ENCODE results near the gene SVIL.
"Not testable (repeated sequence)": the region's sequence is repeated elsewhere in the genome, so short reads cannot be mapped to it uniquely, and the experiment has no call there.

Gene SVIL

DNA sequence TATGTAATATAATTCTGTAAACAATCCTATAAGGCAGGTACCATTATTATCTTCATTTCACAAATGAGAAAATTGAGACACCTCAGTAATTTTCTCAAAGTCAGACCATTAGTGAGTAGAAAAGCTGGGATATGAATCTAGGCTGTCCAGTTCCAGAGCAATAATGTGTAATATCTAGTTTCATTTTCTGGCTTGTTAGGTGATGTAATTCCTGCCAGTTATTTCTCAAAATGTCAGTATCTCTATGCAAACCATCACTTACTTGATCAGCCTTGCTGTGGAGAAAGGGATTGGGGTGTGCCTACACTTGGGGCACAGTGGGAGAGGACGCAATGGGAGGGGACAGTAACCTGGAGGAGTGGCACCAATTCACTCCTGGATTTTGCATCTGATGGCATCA, 188.4 kb downstream of the SVIL start:
- no peak for DNase-seq

DNA sequence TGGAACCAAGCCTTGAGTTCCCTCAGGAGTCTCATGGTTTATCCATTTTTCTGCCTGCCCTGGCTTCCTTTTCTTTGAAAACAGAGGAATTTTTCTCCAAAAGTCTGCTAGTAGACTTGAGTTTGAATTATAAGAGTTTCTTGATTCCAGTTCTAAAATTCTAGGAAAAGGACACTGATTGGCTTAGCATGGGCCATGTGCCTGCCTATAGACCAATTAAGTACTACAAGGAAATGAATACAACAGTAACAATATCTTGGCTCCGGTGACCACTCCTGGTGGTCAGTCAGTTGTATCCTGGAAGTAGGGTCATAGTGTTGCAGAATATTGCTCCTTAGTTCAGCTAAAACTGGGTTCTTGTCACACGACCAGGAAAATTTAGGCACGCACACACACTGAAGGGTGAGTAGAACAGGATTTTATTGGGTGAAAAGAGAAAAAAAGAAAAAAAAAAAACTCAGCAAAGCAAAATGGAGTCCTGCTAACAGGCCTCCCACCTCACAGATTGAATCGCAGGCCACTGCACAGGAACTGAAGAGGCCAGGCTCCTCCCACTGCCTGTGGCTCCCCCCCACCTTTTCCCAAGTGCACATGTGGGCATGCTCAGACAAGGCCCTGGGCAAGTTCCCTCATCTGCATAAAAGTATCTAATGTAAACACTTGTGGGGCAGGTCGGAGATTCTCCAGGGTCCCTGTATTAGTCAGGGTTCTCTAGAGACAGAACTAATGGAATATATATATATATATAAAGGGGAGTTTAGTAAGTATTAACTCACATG, 190.8 kb downstream of the SVIL start:
- no peak for DNase-seq

DNA sequence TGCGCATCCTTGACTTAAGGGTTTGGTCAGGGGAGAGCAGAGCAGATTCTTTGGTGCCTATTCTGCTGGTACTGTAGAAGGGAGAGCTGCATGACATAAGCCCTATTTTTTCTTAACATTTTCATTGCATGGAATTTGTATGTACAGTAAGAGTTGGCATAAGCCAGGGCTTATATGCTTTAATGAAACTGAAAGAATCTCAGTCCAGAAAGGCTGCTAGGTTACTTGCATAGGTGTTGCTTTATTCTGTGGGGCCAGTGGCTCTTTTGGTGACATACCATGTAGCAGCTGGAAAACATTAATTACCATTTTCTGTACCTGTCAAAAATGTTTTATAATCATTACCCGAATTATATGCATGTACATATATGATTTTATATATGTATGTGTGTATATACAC, 193.8 kb downstream of the SVIL start:
- no peak for DNase-seq

DNA sequence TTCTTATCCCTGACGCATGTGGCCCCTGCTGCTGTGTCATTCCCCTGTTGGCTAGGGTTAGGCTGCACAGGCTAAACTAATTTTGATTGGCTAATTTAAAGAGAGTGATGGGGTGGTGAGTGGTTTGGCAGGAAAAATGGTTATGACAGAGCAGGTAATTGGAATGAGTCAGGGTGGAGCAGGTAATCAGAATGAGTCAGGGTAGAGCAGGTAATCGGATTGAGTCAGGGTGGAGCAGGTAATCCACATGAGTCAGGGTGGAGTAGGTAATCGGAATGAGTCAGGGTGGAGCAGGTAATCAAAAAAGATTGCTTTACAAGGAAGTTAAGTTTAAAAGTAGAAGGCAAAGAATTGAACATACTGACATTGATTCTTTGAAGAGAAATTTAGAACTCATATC, 195.8 kb downstream of the SVIL start:
- DNase-seq = not testable (repeated sequence)

DNA sequence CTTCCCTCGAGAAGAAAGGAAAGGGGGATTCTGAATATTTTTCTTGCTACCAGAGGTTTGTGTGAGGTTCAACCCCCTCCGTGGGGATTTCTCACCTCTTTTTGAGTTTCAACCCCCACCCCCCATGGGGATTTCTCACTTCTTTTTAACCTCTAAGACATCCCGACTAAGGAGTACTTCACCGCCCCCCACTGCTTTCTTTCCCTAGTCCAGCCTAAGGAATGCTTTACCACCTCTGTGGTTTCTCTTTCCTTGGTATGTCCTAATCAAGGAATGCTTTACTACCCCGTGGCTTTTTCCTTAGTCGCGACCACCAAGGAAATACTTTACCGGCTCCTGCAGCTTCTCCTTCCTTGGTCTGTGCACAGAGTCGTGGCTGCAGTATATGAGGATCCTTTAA, 196.5 kb downstream of the SVIL start:
- no peak for DNase-seq

DNA sequence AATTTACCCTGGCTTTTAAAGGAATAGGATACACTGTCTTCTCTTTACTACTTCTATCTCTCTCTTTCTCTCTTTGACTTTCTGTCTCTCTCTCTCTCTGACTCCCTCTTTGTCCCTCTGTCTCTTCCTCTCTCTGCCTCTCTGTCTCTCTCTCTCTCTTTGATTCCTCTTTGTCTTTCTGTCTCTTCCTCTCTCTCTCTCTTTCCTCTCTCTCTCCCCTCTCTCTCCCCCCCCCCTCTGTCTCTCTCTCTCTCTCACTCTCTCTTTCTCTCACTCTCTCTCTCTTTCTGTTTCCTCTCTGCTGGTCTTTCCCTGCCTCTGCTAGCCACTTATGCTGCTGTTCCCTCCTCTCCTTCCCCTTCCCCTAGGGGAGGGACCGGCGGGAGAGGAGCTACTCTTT, 196.9 kb downstream of the SVIL start:
- DNase-seq = no peak

DNA sequence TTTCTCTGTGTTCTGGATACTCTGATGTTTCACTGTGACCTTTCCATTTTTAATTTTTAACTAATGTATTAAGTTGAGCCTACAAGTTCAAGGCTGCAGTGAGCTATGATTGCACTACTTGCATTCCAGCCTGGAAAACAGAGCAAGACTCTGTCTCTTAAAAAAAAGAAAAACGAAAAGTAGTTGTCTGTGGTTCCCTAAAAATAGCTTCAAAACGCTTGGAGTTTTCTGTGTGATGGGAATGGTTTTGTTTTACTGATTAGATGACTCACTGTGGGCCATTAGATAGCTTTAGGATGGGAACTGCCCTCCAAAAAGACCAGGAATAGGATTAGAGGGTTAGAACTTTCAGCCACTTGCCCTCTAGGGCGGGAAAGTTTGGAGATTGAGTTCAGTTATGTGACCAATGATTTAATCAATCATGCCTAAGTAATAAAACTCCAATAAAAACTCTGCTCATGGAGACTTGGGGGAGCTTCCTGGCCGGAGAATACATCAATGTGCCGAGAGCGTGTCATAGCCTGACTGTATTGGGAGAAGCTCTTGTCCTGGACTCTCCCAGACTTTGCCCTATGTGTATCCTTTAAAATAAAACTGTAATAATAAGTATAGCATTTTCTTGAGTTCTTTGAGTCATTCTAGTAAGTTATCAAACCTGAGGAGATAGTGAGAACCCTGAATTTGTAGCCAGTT, 198.8 kb downstream of the SVIL start:
- DNase-seq = no peak

DNA sequence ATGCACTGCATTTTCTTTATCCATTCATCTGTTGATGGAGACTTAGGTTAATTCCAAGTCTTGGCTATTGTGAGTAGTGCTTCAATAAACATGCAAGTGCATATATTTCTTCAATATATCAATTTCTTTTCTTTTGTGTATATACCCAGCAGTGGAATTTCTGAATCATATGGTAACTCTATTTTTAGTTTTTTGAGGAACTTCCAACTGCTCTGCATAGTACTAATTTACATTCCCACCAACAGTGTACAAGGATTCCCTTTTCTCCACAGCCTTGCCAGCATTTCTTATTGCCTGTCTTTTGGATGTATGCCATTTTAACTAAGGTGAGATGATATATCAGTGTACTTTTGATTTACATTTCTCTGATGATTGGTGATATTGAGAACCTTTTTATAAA, 200.7 kb downstream of the SVIL start:
- no peak for DNase-seq

DNA sequence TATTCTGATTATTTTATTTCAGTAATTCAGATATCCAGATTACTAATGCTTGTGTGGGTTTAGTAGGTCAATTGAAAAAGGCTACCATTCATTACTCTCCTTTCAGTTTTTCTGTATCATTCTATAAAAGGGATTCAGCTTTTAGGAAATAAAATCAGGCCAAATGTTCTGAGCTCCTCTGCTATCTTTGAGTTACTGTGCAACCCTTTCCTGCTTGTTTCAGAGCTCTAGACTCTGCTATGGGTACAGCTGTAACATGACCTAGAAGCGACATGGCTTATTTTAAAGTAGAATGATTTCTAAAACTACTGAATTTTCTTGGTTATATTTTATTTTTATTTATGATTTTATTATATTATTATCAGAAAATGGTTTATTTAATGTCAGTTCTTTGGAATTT, 203.1 kb downstream of the SVIL start:
- no peak for DNase-seq

DNA sequence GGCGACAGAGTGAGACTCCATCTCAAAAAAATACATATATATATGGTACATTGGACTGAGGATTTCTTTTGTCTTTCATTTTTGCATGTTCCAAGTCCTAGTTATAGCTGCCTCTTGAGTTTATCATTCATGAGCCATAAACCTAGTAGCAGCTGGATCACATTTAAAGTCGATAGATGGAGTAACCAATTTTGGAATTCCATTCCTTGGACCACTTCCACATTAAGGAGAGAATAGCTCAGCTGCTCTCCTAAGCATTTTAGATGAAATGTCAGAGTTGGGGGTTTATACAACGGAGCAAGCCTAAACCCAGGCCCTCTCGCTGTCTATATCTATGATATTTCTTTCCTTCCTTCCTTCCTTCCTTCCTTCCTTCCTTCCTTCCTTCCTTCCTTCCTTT, 204.7 kb downstream of the SVIL start:
- no peak for DNase-seq

DNA sequence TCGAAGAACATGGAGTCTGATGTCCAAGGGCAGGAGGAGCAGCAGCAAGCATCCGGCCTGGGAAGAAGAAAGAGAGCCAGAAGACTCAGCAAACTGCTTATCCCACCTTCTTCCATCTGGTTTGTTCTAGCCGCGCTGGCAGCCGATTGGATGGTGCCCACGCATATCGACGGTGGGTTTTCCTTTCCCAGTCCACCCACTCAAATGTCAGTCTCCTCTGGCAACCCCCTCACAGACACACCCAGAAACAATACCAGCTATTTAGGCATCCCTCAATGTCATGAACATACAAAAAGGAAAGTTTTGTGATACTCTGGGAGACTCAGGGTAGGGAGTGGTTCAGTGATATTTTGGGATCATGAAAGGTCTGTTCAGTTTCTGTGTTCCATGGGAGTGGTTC, 206.3 kb downstream of the SVIL start:
- no peak for DNase-seq

DNA sequence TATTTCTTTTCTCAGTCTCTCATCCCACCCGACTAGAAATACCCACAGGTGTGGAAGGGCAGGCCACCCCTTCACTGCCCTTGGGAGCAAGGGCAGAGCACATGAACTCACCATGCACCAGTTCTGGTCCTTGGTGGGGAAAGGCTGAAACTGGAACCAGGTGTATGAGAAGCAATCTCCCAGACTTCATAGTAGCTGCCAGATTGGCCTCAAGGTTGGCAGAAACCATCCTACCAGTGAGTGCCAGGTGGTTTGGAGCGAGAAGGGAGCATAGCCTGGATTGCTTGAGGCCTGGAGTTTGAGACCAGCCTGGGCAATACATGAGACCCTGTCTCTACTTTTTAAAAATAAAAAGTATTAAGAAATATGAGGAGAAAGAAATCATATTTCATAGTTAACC, 207.1 kb downstream of the SVIL start:
- no peak for DNase-seq

DNA sequence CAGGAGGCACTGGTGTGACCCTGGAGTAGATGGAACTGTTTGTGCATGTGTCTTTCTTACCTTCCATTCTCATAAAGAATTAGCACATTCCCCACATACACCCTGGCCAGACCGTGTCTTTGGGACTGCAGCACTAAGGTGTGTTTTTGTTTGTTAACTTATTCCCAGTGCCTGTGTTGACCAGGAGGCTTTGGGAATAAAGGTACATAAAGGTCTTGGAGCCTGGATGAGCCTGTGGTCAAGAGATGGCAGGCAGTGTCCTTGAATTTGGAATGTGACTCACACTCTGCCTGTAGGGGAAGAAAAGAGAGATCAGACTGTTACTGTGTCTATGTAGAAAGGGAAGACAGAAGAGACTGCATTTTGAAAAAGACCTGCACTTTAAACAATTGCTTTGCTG, 208.4 kb downstream of the SVIL start:
- DNase-seq = no peak

DNA sequence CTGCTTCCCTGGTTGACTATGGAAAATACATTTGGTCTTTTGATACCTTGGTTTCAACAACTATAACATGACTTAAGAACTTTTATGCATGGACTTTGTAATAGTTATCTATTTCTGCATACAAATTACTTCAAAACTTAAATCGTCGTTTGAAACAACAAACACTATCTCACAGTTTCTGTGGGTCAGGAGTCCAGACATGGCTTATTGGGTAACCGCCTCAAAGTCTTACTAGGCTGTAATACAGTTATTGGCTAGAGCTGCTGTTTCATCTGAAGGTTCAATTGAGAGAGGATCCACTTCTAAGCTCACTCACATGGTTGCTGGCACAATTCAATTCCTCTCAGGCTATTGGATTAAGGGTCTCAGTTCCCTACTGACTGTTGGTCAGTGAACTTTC, 210.8 kb downstream of the SVIL start:
- no peak for DNase-seq

DNA sequence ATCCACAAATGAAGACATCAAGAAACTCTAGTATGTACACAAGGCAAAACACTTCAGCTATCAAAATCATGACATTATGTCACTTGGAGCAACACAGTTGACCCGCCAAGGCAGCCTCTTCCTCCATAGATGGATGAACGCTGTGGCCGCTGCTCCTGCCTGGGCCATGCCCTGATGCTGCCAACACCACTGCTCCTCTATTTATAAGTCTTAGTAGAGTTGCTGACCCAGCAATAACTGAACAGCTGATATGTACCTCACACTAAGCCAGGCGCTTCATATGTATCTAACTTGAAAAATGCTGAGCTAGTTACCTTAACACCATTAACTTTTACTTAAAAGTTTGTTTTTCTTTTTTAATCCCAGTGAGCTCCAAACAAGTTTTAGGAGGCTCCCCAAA, 214.0 kb downstream of the SVIL start:
- DNase-seq = no peak

DNA sequence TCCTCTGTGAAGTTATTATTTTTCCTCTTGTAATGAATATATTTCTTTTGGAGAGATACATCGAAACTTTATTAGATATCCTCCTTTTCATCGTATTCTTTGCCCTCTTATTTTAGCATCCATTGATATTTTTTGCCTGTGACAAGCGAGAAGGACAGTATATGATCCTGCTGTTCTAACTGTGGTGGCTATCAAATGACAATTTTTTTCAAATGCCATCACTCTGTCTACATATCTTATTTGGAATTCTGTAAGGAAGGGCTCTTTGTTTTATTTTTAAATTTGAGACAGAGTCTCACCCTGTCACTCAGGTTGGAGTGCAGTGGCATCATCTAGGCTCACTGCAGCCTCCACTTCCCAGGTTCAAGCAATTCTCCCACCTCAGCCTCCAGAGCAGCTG, 217.4 kb downstream of the SVIL start:
- DNase-seq = no peak

DNA sequence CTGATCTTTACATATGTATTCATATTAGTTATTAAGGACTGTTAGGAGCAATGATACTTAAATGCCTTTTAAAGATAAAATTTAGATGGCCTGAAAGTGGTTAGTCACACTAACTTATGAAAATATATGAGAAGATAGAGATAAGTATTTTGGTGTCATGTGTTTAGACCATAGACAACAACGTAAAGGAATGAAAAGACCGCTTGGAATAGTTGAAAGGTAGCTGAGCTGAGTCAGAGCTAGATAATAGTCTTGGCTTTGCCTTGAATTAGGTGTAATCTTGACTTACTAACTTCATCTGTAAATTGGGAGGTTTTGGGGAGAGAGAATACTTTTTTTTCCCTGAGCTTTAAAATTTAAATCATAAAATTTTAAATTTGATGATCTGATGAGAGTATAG, 218.9 kb downstream of the SVIL start:
- no peak for DNase-seq

DNA sequence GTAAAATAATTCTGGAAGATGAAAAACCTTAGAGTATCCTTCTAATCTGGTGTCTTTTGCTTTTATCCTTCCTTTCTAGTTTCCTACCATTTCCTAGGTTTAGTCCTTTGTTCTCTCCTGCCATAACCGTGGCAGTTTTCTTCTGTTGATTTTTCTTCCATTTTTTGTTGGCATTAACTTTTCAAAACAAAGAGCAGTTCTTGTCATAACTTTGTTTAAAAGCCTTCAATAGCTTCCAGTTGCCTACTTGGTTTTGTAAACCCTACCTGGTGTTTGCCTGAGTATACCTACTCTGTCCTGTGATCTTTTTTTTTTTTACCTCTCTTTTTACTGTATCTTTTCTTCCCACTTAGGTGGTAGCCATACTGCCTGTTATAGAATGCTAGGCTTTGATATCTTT, 220.3 kb downstream of the SVIL start:
- no peak for DNase-seq

DNA sequence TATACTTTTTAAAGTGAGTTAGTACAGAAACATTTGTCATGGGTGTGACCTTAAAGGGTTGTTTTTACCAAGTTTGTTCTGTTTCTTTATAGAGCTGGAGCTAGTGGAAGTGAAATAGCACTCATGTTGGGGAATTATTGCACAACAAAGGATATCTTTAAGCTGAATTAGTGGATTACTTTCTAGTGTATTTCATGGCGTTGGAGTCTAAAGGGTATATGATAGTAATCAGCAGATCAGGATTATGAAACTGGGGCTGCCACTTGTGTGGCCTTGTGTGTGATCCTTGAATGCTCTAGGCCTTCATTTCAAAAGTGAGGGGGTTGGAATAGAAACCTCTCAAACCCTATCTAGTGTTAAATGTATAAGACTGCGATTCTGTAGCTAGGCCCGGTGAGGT, 222.3 kb downstream of the SVIL start:
- DNase-seq = no peak

DNA sequence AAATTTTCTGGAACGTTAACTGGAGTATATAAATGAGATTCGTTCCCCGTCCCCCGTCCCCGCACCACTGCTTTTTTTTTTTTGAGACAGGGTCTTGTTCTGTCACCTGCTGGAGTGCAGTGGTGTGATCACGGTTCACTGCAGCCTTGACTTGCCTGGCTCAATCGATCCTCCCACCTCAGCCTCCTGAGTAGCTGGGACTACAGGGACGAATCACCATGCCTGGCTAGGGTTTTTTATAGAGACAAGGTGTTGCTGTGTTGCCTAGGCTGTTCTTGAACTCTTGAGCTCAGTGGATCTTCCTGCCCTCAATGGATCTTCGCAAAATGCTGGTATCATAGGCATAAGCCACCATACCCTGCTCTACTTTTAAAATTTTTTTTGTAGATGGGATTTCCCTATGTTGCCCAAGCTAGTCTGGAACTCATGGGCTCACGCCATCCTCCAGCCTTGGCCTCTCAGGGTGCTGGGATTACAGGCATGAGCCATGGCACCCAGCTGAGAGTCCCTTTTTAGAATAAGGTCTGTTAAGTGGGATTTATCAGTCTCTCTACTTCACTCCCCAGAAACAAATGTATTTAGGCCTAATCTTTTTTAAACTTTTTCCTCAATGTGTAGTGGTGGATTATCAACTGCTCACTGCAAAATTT, 223.0 kb downstream of the SVIL start:
- no peak for DNase-seq

DNA sequence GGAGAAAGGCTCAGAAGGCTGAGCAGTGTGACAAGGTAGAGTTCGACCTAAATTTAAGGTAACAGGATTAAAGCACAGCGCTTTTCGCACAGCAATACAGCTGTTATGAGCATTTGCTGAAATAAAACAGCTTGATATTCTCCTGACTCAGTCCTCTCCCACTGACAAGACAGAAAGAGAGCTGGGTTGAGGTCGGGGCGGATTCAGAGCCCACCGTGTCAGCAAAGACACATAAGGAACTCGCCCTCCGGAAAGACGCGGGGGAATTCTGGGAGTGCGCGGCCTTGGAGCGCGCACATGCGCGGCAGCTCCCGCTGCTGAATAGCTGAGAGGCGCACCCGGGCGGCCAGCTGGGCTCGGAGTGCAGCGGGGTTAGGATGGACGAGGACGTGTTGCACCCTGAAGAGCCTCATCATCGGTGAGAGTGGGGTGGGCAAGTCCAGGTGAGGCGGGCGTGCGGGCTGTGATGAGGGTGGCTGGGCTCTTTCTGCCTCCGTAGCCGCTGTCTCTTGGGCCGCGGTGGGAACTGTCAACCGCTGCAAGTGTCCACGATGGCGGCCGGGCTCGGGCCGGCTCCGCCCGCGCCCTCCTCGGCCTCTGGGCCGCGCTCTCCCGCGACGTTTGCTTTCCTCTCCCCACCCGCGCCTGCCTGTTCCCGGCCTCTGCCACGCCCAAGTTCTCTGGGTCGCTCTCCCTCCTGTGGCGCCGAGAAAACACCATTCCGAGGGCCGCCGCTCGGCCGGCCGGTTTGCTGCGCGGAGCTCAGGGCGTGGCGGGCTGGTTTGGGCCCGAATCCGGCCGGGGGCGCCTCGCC, 225.3 kb downstream of the SVIL start:
- peak; percentile 54 for DNase-seq

DNA sequence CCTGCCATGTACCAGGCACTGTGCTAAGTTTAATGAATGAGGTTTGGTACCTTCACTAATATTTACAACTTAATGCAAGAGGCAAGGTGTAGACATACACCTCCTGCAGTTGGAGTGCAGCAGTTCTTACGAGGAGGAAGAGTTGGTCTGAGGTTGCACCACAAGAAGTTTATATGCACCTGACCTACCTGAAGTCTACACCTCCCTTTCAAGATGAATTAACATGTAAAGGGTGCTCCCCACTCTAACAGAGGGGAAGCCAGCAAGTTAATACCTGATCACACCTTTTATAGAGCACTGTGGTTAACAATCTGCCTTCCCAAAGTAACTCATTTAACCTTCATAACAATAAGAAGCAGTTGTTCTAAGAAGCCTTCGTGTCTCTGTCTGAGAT, 225.9 kb downstream of the SVIL start:
- DNase-seq = no peak
